Measurements from ENCODE around the gene NRIP1. TPM values are rescaled to one million over a fixed set of nuclear protein-coding genes. Genes with fewer than 3 reads are reported as not detected.

The NRIP1 gene
- total RNA-seq, 1 experiment from 2014 or later: 24.1 TPM

DNA sequence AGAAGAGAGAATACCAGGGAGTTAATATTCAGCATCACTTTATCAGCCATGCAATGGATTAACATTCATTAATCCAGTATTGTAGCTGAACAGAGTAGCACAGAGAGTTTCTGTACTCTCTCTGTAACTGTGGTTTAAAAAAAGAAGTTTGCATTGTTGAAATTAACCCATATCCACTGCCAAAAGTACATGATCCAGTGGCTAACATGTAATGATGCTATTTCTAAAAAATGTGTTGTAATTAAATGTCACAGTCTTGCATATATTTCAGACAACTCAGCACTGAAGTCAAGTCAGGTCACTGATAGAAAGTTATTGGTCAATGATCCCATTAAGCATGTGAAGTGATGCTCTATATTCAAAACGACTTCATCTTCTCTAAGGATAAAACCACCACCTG, 141.3 kb downstream of the NRIP1 start:
- no peak for DNase-seq (ENCODE audit: low spot score)

DNA sequence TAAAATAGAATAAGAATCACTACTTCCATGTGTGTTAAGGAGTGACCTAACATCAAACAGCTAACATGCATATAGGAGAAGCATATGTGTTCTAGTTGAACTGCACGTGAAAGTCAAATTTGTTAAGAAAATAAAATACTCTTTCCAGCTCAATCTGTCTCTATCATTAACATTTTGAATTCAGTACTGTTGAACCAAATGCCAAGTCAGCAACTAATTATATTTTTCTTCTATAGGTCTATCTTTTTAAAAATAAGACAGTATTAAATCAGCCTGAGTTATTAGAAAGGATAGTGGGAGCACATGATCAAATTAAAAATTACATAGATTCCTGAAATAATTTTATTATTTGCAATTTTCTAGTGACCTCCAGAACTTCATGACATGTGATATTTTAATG, 141.8 kb downstream of the NRIP1 start:
- no peak for DNase-seq (ENCODE audit: low spot score)

DNA sequence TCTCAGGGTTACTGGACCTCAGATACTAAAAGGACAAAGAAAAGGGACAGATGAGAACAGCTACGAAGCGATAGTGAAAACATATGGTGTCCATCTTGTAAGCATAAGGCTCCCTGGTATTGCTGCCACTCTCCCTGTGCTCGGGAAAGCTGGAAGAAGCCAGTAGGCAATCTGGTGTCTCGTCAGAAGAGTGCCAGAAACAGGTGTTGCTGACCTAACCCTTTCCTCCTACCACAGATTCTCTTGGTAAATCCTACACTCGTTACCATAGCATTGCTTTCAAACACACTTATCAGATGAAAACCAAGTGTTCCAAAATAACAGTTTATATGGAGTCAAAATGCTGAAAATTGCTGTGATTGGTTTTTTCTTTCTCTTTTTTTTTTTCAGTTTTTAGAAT, 146.3 kb downstream of the NRIP1 start:
- no peak for DNase-seq (ENCODE audit: low spot score)

DNA sequence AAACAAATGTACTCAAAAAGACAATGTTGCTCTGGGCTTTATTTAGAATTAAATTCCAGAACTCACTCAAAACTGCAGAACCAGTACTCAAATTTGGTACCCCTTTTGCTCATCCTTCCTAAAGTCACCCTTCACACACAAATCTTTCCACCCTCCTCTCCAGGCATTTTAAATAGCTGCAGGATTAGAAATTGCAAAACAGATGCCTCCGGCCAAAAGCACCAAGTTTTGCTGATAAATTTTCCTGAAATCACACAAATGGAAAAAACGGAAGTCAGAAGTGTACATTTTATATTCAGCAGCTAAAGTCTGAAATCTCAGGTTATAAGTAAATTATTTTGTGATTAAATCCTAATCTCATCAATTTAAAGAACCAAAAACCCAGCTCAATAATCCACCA, 147.0 kb downstream of the NRIP1 start:
- no peak for DNase-seq (ENCODE audit: low spot score)

DNA sequence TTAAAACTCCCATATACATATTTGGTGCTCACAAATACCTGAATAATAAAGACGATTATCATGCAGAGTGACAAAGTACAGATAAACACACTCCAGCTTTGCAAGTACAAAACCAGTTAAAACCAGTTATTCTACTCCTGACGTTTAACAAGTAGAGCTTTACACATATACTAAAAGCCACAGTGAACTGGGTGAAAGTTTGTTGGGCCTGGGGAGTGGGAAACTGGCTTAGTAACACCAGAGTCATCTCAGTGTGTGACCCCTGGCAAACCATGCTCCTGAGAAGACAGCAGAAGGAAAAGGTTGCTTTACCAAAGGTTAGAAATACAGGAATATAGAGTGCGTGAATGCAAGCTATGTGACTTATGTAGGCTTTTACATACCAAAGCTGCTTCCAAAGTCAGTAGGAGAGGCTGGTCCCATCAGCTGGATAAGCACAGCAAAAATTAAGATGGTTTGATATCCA, 148.1 kb downstream of the NRIP1 start:
- DNase-seq (ENCODE audit: low spot score): peak; percentile 67

DNA sequence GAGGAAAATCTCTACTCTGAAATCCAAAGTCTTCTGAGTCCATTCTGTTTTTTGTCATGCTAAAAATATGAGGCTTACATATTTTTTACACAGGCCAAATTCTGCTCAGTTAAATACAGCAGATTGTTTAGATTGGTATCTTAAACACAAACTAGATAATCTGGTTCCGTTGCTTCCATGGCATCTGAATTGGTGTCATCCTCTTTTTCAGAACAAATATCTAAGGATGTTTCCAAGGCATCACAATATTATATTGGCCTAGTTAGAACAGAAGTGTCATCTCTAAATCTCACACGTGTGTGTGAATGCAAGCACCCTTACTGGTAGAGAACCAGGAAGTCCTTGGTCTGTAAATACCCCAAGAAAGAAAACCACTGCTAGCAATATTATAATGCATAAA, 151.2 kb downstream of the NRIP1 start:
- DNase-seq (ENCODE audit: low spot score): no peak

DNA sequence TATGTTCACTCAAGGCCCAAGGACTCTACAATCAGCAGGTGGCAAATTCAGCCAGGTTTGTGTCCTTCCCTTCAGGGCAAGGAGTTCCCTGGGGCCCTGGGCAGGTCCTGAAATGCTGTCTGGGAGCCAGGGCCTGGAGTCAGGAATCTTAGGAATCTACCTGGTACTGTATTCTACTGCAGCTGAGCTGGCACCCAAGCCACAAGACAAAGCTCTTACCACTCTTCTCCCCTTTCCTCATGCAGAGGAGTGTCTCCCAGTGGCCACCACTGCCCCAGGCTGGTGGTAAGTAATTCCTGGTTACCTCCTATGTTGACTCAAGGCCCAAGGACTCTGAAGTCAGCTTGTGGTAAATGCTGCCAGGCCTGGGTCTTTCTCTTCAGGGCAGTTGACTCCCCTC, 153.4 kb downstream of the NRIP1 start:
- no peak for DNase-seq (ENCODE audit: low spot score)
